Neural cell (in vitro differentiated cells): Measurements from ENCODE around the gene EMC9. TPM values are rescaled to one million over a fixed set of nuclear protein-coding genes. Genes with fewer than 3 reads are reported as not detected.

ENCODE experiments used
- polyA plus RNA-seq: library from polyadenylated mRNA; depleted of rRNA; stranded (reverse); fragments of >200 nt; gene quantifications from 2 replicates; pipeline ENCODE4 v1.2.3, GENCODE V29; 2014
- small RNA-seq, 3 experiments: library from RNA; depleted of rRNA; stranded (forward); fragments of <200 nt; gene quantifications; one replicate each; pipeline ENCODE3, GENCODE V24; 2012

The EMC9 gene
- polyA plus RNA-seq, 1 donor from 2014 or later: 45.1 TPM

Small RNA genes within 50 kb of the gene (small RNA-seq; reads per million reads assigned to genes)
- gene AL136295.4 (0 reads per million in 3 experiments), gene IPO4 (0 to 0.03 (median 0) reads per million in 3 experiments), gene IRF9 (0 reads per million in 3 experiments), gene RNA5SP383 (0.03 to 0.90 (median 0.07) reads per million in 3 experiments)

Other genes starting within 250 kb of the EMC9 start
- 7.7 and 7.8 TPM in 2 replicates for gene DHRS4, start 187.8 kb downstream of the EMC9 start, polyA plus RNA-seq
- 1.9 and 3.0 TPM in 2 replicates for gene DHRS4L2, start 152.7 kb downstream of the EMC9 start, polyA plus RNA-seq
- gene CARMIL3, start 89.6 kb downstream of the EMC9 start, polyA plus RNA-seq: 43.6 and 49.3 TPM in 2 replicates
- 2.3 and 4.1 TPM in 2 replicates for gene CPNE6, start 70.0 kb downstream of the EMC9 start, polyA plus RNA-seq
- gene PCK2, start 47.3 kb downstream of the EMC9 start, polyA plus RNA-seq: 0.20 and 1.2 TPM in 2 replicates
- gene DCAF11, start 26.8 kb downstream of the EMC9 start, polyA plus RNA-seq: 74.5 and 106 TPM in 2 replicates
- gene NRL, start 26.6 kb downstream of the EMC9 start, polyA plus RNA-seq: 9.5 TPM in 2 replicates
- 0.62 and 0.88 TPM in 2 replicates for gene FITM1, start 10.9 kb downstream of the EMC9 start, polyA plus RNA-seq
- 39.5 and 55.8 TPM in 2 replicates for gene PSME1, start 5.4 kb downstream of the EMC9 start, polyA plus RNA-seq
- gene PSME2, start 5.0 kb upstream of the EMC9 start, polyA plus RNA-seq: 69.1 and 73.3 TPM in 2 replicates
- gene RNF31, start 5.9 kb upstream of the EMC9 start, polyA plus RNA-seq: 69.6 and 98.7 TPM in 2 replicates
- gene IRF9, start 19.7 kb upstream of the EMC9 start, polyA plus RNA-seq: 5.9 and 19.6 TPM in 2 replicates
- 18.5 and 22.8 TPM in 2 replicates for gene REC8, start 30.5 kb upstream of the EMC9 start, polyA plus RNA-seq
- gene IPO4, start 47.2 kb upstream of the EMC9 start, polyA plus RNA-seq: 9.2 and 13.4 TPM in 2 replicates
- gene TM9SF1, start 53.9 kb upstream of the EMC9 start, polyA plus RNA-seq: 25.1 and 34.2 TPM in 2 replicates
- gene TSSK4, start 64.1 kb upstream of the EMC9 start, polyA plus RNA-seq: 0.17 TPM in 1 of 2 replicates, not detected in the other
- 55.3 and 67.6 TPM in 2 replicates for gene CHMP4A, start 71.9 kb upstream of the EMC9 start, polyA plus RNA-seq
- 94.2 and 116 TPM in 2 replicates for gene MDP1, start 74.5 kb upstream of the EMC9 start, polyA plus RNA-seq
- 406 and 431 TPM in 2 replicates for gene NEDD8, start 90.8 kb upstream of the EMC9 start, polyA plus RNA-seq
- 132 and 403 TPM in 2 replicates for gene GMPR2, start 91.3 kb upstream of the EMC9 start, polyA plus RNA-seq
- gene TINF2, start 101.0 kb upstream of the EMC9 start, polyA plus RNA-seq: 103 and 120 TPM in 2 replicates
- 3.6 and 7.5 TPM in 2 replicates for gene TGM1, start 121.6 kb upstream of the EMC9 start, polyA plus RNA-seq
- gene RABGGTA, start 130.0 kb upstream of the EMC9 start, polyA plus RNA-seq: 28.8 and 33.2 TPM in 2 replicates
- 5.5 and 6.9 TPM in 2 replicates for gene DHRS1, start 158.2 kb upstream of the EMC9 start, polyA plus RNA-seq
- gene NOP9, start 158.3 kb upstream of the EMC9 start, polyA plus RNA-seq: 13.0 and 19.5 TPM in 2 replicates
- gene CIDEB, start 166.4 kb upstream of the EMC9 start, polyA plus RNA-seq: not detected in 2 replicates
- gene LTB4R2, start 168.5 kb upstream of the EMC9 start, polyA plus RNA-seq: 3.4 and 5.0 TPM in 2 replicates
- gene LTB4R, start 169.9 kb upstream of the EMC9 start, polyA plus RNA-seq: 4.3 and 5.2 TPM in 2 replicates
- not detected in 2 replicates for gene ADCY4, start 193.5 kb upstream of the EMC9 start, polyA plus RNA-seq
- gene RIPK3, start 198.4 kb upstream of the EMC9 start, polyA plus RNA-seq: not detected in 2 replicates
- gene NFATC4, start 226.6 kb upstream of the EMC9 start, polyA plus RNA-seq: 0.22 and 0.48 TPM in 2 replicates